ENCODE results near the gene VAV3.

Gene VAV3

DNA sequence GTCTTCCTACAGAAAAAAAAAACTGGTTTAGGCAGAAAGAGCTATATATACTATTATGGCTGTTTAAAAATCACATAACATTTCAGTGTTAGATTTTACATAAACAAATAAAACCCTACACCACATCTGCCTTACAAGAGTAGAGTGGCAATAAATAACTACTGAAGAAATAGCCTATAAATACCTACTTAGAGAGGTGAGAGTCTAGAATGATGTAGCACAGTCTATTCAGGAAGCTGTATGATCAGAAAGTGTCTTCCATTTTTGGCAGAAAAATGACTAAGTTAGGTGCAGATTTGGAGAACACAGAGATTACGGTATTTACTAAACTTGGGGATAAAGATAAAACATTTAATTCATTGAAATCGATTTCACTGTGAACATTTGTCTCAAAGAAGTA lies 75.5 kb downstream of the VAV3 start:
- no peak for DNase-seq (ENCODE audit: extremely low spot score)
- CTCF ChIA-PET = interaction anchor here (0.7 kb wide), 1 partner anchor 10 kb away, joined by 3 read pairs; no protein-coding TSS in a partner anchor
- POLR2A ChIA-PET = no interaction called here
- TF ChIP-seq, protein P1, sequence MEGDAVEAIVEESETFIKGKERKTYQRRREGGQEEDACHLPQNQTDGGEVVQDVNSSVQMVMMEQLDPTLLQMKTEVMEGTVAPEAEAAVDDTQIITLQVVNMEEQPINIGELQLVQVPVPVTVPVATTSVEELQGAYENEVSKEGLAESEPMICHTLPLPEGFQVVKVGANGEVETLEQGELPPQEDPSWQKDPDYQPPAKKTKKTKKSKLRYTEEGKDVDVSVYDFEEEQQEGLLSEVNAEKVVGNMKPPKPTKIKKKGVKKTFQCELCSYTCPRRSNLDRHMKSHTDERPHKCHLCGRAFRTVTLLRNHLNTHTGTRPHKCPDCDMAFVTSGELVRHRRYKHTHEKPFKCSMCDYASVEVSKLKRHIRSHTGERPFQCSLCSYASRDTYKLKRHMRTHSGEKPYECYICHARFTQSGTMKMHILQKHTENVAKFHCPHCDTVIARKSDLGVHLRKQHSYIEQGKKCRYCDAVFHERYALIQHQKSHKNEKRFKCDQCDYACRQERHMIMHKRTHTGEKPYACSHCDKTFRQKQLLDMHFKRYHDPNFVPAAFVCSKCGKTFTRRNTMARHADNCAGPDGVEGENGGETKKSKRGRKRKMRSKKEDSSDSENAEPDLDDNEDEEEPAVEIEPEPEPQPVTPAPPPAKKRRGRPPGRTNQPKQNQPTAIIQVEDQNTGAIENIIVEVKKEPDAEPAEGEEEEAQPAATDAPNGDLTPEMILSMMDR (IDR thresholded peaks at IDR 0.05; ENCODE audit: control extremely low read depth, extremely low read depth, low read depth, missing control alignments) = no peak

DNA sequence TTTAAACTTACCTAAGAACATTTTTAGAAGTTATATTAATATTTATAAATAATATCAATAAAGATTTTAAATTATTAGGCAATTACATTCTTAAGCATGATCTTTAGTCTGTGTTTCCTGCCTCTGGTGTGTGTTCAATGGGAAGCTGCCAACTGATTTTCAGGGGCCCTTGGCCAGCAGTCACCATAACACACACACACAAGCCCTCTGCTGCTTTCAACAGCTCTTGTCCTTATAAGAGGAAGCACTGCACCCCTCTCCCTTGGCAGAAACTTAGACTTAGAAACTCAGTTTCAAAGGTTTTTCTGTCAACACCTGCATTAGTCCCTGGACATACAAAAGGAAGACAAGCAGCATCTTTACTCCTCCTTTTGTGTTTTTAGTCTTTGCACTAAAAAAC lies 81.4 kb downstream of the VAV3 start:
- DNase-seq (ENCODE audit: extremely low spot score) = no peak
- ChIA-PET CTCF (no interaction called here), POLR2A (no interaction called here)
- TF ChIP-seq, protein P1 (IDR thresholded peaks at IDR 0.05; ENCODE audit: control extremely low read depth, extremely low read depth, low read depth, missing control alignments) = no peak

GRCh38 chr1:107879927-107880326 lies 85.1 kb downstream of the VAV3 start:
- DNase-seq (ENCODE audit: extremely low spot score) = no peak
- TF ChIP-seq, protein P1 (IDR thresholded peaks at IDR 0.05; ENCODE audit: control extremely low read depth, extremely low read depth, low read depth, missing control alignments) = no peak
- ChIA-PET POLR2A (no interaction called here), CTCF (no interaction called here)

DNA sequence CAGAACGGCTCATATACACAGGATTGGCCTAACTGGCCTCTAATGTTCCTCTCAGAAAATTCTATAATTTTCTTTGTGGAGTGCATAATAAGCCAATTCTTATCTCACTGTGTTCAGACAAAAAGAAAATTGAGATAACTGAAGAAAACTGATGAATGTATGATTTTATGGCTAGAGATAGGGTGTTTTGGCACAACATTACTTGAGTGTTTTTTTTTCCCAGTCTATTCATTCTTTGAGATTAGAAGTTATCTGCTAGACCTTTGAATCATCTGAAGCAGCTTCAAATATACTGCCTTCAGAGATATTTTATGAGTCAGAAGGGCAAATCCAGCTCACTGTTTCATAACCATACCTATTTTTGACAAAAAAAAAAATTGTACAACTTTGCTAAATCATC lies 85.6 kb downstream of the VAV3 start:
- POLR2A ChIA-PET = no interaction called here
- no peak for DNase-seq (ENCODE audit: extremely low spot score)

GRCh38 chr1:107877745-107878144 lies 87.2 kb downstream of the VAV3 start:
- ChIA-PET CTCF (interaction anchor here (1.0 kb wide), 1 partner anchor 248 kb away, joined by 3 read pairs; no protein-coding TSS in a partner anchor), POLR2A (no interaction called here)
- TF ChIP-seq, protein P1 (IDR thresholded peaks at IDR 0.05; ENCODE audit: control extremely low read depth, extremely low read depth, low read depth, missing control alignments) = no peak
- no peak for DNase-seq (ENCODE audit: extremely low spot score)

More for the DNA sequence above, 85.6 kb downstream of the VAV3 start:
- TF ChIP-seq, protein P1 (IDR thresholded peaks at IDR 0.05; ENCODE audit: control extremely low read depth, extremely low read depth, low read depth, missing control alignments) = no peak
- CTCF ChIA-PET = no interaction called here

GRCh38 chr1:107877092-107877491 lies 87.9 kb downstream of the VAV3 start:
- ChIA-PET CTCF (interaction anchor here (1.0 to 1.5 kb wide), 2 partner anchors 12 to 248 kb away, joined by 3 read pairs; no protein-coding TSS in a partner anchor), POLR2A (no interaction called here)
- TF ChIP-seq, protein P1 (IDR thresholded peaks at IDR 0.05; ENCODE audit: control extremely low read depth, extremely low read depth, low read depth, missing control alignments) = no peak
- DNase-seq (ENCODE audit: extremely low spot score) = no peak

DNA sequence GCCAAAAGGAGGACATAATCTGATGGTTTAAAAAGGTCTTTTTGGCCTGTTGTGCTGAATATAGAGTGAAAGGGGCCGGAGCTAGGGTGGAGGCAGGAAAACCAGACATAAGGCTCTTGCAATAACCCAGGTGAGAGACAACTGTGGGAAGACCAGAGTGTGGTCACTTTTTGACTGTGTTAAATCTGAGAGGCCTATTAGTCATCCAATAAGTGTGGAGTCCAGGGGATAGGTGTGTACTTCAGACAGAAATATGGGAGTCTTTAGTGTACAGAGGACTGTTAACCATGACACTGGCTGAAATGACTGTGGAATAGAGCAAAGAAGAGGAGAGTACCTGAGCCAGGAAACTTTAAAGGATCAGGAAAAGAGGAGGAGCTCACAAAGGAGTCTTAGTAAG lies 89.3 kb downstream of the VAV3 start:
- TF ChIP-seq, protein P1 (IDR thresholded peaks at IDR 0.05; ENCODE audit: control extremely low read depth, extremely low read depth, low read depth, missing control alignments) = no peak
- ChIA-PET POLR2A (no interaction called here), CTCF (interaction anchor here (1.5 kb wide), 1 partner anchor 10 kb away, joined by 3 read pairs; no protein-coding TSS in a partner anchor)
- DNase-seq (ENCODE audit: extremely low spot score) = no peak

Measured in GM10248 (cell line).